Tibial artery (tissue), 4 donors: ENCODE data around the gene FARS2.

Experiments
- DNase-seq, 2 donors: peaks; one replicate each; pipeline ENCODE4 v3.0.0-alpha.2; 2019
- H3K27ac ChIP-seq, 2 donors: fragments of 200-600 bp; sonication (generic) in 1 of 2; 1 replicate in 1 of 2; 2 replicates in 1 of 2; pipeline ENCODE4 v1.5.1; 2018 to 2019; ENCODE audit warnings: mild to moderate bottlenecking in 1 of 2
- H3K27me3 ChIP-seq, 2 donors: fragments of 200-600 bp; sonication (generic) in 1 of 2; one replicate each; pipeline versions ENCODE4 v1.5.1 to v1.6.0; 2016 to 2019
- H3K36me3 ChIP-seq, 3 donors: fragments of 200-600 bp; sonication (generic) in 2 of 3; one replicate each; pipeline ENCODE4 v1.5.1; 2016 to 2019; ENCODE audit warnings: mild to moderate bottlenecking in 2 of 3
- H3K4me1 ChIP-seq, 4 donors: fragments of 200-600 bp; sonication (generic) in 2 of 4; 1 replicate in 3 of 4; 2 replicates in 1 of 4; pipeline ENCODE4 v1.5.1; 2016 to 2019
- H3K4me3 ChIP-seq, 2 donors: fragments of 200-600 bp; sonication (generic) in 1 of 2; 1 replicate in 1 of 2; 2 replicates in 1 of 2; pipeline ENCODE4 v1.5.1; 2018 to 2019; ENCODE audit warnings: mild to moderate bottlenecking in 2 of 2
- H3K9me3 ChIP-seq, 3 donors: fragments of 200-600 bp; sonication (generic) in 1 of 3; one replicate each; pipeline ENCODE4 v1.5.1; 2016 to 2019
- CTCF ChIP-seq, 2 experiments: fragments of 200-600 bp in 1 of 2; fragments of 450-650 bp in 1 of 2; IDR thresholded peaks; one replicate each; pipeline ENCODE4 v1.5.1; 2017 to 2019; ENCODE audit warnings: antibody characterized with exemption in 2 of 2, mild to moderate bottlenecking in 1 of 2, moderate library complexity in 1 of 2
- intact Hi-C: fragments of 100-400 bp; cut with DNase I; formaldehyde crosslinking; loops from one replicate; pipeline ENCODE4 v1.15.0; 2023; ENCODE audit warnings: low total_unique reads

Gene FARS2

DNA sequence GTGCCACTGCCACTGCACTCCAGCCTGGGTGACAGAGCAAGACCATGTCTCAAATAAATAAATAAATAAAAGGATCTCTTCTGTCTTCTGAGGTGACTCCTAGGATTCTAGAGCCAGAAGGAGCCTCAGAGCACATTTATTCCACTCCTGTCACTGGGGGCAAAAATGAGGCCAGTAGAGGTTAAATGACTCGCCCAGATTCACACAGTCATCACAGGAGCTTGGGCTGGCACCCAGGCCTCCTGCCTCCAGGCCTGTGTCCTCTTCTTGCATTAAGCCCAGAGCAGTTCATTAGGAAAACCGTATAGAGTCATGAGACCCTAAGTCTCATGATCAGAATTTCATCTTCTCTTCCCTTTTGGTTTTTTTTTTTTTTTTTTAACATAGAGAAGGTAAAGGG is 502.1 kb downstream of the FARS2 start:
- no peaks in the 10 kb centered on the region for H3K27me3 ChIP-seq
- no peak for TF ChIP-seq CTCF (IDR thresholded peaks at IDR 0.05)
- H3K4me1 ChIP-seq, result peaks cover 5 to 56% (median 37%) of the 10 kb centered on the region in 4 donors
- H3K27ac ChIP-seq, result peak overlapping the region; percentile 85
- no peaks in the 10 kb centered on the region for H3K9me3 ChIP-seq
- no peaks in the 10 kb centered on the region for H3K36me3 ChIP-seq
- no peak overlapping the region for H3K4me3 ChIP-seq
- intact Hi-C loops, result loop anchor here (10.0 kb wide), 3 partner anchors 559 to 1409 kb away; partner anchors contain the start of gene PPP1R3G
- no peak for DNase-seq

DNA sequence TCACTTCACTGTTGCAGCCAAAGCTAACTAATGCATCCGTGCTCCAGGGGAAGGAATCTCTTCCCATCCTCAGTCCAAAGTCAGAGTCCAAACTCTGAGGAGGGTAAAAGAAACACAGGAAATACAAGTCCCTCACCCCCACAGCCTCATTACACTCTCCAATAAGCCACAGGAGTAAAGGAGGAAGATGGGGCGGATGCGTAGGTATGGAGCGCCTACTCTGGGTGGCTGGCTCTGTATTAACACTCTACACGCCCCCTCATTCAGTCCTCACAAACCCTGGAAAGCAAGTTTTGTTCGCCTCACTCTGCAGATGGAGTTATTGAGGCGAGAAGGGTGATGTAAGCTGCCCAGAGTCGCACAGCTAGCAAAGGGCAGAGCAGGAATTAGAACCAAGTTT is 502.6 kb downstream of the FARS2 start:
- intact Hi-C loops, result loop anchor here (10.0 kb wide), 3 partner anchors 559 to 1409 kb away; partner anchors contain the start of gene PPP1R3G
- Histone ChIP-seq H3K4me1 (peaks cover 5 to 56% (median 37%) of the 10 kb centered on the region in 4 donors), H3K9me3 (no peaks in the 10 kb centered on the region), H3K36me3 (no peaks in the 10 kb centered on the region), H3K27ac (peak overlapping the region; percentile 85), H3K27me3 (no peaks in the 10 kb centered on the region), H3K4me3 (peak overlapping the region; percentile 8 to 28)
- TF ChIP-seq CTCF (IDR thresholded peaks at IDR 0.05), result no peak
- DNase-seq, result no peak

DNA sequence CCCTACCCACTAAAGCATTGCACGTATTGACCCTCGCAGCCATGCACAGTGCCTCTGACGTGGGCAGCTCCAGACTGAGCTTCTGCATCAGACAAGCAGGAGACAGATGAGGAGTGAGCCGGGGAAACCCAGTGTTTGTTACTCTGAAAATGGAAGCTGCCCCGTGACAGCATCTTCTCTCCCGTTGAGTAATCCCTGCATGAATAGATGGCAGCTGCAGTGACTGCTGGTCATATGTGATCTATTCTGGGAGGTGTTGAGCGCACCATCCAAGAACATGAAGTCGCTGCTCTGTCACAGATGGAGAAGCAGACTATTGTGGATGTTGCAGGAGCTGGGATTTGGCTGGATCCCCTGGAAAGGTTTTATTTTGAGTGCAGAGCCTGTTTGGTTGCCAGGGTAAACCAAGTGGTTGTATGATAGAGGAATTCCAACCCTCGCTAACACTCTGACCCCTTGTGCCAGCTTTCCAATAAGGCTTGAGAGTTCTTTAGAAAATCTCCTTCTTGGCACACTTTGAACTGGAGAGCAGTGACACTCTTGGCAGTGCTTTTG is 503.2 kb downstream of the FARS2 start:
- no peak for TF ChIP-seq CTCF (IDR thresholded peaks at IDR 0.05)
- DNase-seq, result peak; percentile 84 to 90
- peak overlapping the region; percentile 85 for H3K27ac ChIP-seq

GRCh38 chr6:5765141-5765760 is 503.9 kb downstream of the FARS2 start:
- H3K4me3 ChIP-seq, result peak overlapping the region; percentile 28 to 39
- no peaks in the 10 kb centered on the region for H3K36me3 ChIP-seq
- no peaks in the 10 kb centered on the region for H3K27me3 ChIP-seq
- peaks cover 5 to 56% (median 37%) of the 10 kb centered on the region in 4 donors for H3K4me1 ChIP-seq
- intact Hi-C loops, result loop anchor here (5.0 to 10.0 kb wide), 4 partner anchors 242 to 1410 kb away; partner anchors contain the start of genes NRN1 and PPP1R3G
- TF ChIP-seq CTCF (IDR thresholded peaks at IDR 0.05), result no peak
- H3K27ac ChIP-seq, result peak overlapping the region; percentile 85
- no peaks in the 10 kb centered on the region for H3K9me3 ChIP-seq
- DNase-seq, result peak; percentile 41 to 76

More for the DNA sequence above, 503.2 kb downstream of the FARS2 start:
- Histone ChIP-seq H3K27me3 (no peaks in the 10 kb centered on the region), H3K9me3 (no peaks in the 10 kb centered on the region), H3K4me1 (peaks cover 5 to 56% (median 37%) of the 10 kb centered on the region in 4 donors), H3K36me3 (no peaks in the 10 kb centered on the region), H3K4me3 (peak overlapping the region; percentile 28 to 39)
- intact Hi-C loops, result loop anchor here (10.0 kb wide), 3 partner anchors 560 to 1410 kb away; partner anchors contain the start of gene PPP1R3G

GRCh38 chr6:5766260-5766659 is 504.9 kb downstream of the FARS2 start:
- intact Hi-C loops, result loop anchor here (5.0 to 10.0 kb wide), 4 partner anchors 241 to 1411 kb away; partner anchors contain the start of genes NRN1 and PPP1R3G
- Histone ChIP-seq H3K9me3 (no peaks in the 10 kb centered on the region), H3K36me3 (no peaks in the 10 kb centered on the region), H3K4me3 (no peak overlapping the region), H3K27ac (peak overlapping the region; percentile 85), H3K27me3 (no peaks in the 10 kb centered on the region), H3K4me1 (peaks cover 5 to 50% (median 37%) of the 10 kb centered on the region in 4 donors)
- no peak for DNase-seq
- no peak for TF ChIP-seq CTCF (IDR thresholded peaks at IDR 0.05)
